ENCODE data around the gene SEMA4D. TPM values are rescaled to one million over a fixed set of nuclear protein-coding genes. Genes with fewer than 3 reads are reported as not detected.
A peak's percentile ranks its signal among the peaks of the same experiment; 100 is the strongest.

Gene SEMA4D
- total and polyA plus RNA-seq, 12 donors: 3.5 to 57.0 (median 26.7) TPM

DNA sequence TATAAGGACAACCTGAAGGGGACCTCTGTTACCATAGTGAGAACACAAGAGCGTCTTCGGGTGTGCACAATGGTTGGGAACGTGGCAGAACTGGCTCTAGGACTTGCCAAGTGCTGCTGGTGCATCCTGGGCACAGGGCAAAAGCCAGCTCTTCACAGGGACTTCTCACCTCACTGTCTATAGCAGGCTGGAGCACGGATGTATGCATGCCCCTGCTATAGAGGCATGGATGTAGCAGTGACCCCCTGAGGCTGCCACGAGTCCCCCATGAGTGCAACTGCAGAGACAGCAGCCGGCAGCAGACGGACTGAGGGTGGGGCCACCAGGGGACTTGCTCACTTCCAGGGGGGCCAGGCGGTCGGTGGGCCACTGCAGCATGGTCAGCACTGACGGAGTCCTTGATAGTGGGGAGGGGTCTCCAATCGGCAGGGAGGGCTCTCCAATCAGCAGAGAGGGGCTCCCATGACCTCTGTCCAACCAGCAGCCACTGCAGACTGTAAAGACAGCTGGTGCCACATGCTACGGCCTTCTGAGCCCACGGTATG, 64.9 kb downstream of the SEMA4D start:
- no peaks in the 10 kb centered on the region for H3K36me3 ChIP-seq (replicated peaks in 1 of 2)
- intact Hi-C loops (cut with DNase I): no loop called here
- TF ChIP-seq CTCF (IDR thresholded peaks at IDR 0.05) (no peak), POLR2A (IDR thresholded peaks at IDR 0.05) (no peak)
- H3K4me1 ChIP-seq (replicated peaks in 1 of 2): peaks cover 0 to 11% of the 10 kb centered on the region in 2 donors
- no peak overlapping the region for H3K4me3 ChIP-seq
- no peak overlapping the region for H3K27ac ChIP-seq
- no peaks in the 10 kb centered on the region for H3K9me3 ChIP-seq (replicated peaks in 1 of 3)
- no peak for DNase-seq
- 82 to 85% (median 83%) methylated on average over 10 to 13 of the region's 13 CpGs for WGBS, 4 donors
- no peaks in the 10 kb centered on the region for H3K27me3 ChIP-seq

- no peaks in the 10 kb centered on the region for H3K27me3 ChIP-seq
- no peaks in the 10 kb centered on the region for H3K36me3 ChIP-seq (replicated peaks in 1 of 2)
- 80 to 87% (median 82%) methylated on average over 6 of the region's 6 CpGs for WGBS, 4 donors
- peaks cover 0 to 12% of the 10 kb centered on the region in 2 donors for H3K4me1 ChIP-seq (replicated peaks in 1 of 2)
- H3K9me3 ChIP-seq (replicated peaks in 1 of 3): no peaks in the 10 kb centered on the region
- no peak for TF ChIP-seq POLR2A (IDR thresholded peaks at IDR 0.05)
- no peak for TF ChIP-seq CTCF (IDR thresholded peaks at IDR 0.05)
- no peak for DNase-seq
- no peak overlapping the region for H3K27ac ChIP-seq
- intact Hi-C loops (cut with DNase I): no loop called here
- H3K4me3 ChIP-seq: no peak overlapping the region
These were observed 65.8 kb downstream of the SEMA4D start for GRCh38 chr9:89431930-89432725.

GRCh38 chr9:89430995-89431394, 66.9 kb downstream of the SEMA4D start:
- DNase-seq: no peak
- H3K4me1 ChIP-seq (replicated peaks in 1 of 2): peaks cover 1 to 13% of the 10 kb centered on the region in 2 donors
- intact Hi-C loops (cut with DNase I): no loop called here

More at GRCh38 chr9:89430995-89431394, 66.9 kb downstream of the SEMA4D start:
- no peak overlapping the region for H3K4me3 ChIP-seq
- H3K9me3 ChIP-seq (replicated peaks in 1 of 3): no peaks in the 10 kb centered on the region
- H3K27ac ChIP-seq: peak overlapping the region in 1 of 5 donors; percentile 11
- H3K36me3 ChIP-seq (replicated peaks in 1 of 2): no peaks in the 10 kb centered on the region
- TF ChIP-seq POLR2A (IDR thresholded peaks at IDR 0.05) (no peak), CTCF (IDR thresholded peaks at IDR 0.05) (no peak)
- 60 to 79% (median 64%) methylated on average over 5 to 6 of the region's 6 CpGs for WGBS, 4 donors
- H3K27me3 ChIP-seq: no peaks in the 10 kb centered on the region

All from adrenal gland (tissue), 12 donors.